GM23248 (cell line): Measurements from ENCODE around the gene KRTAP19-1. TPM values are rescaled to one million over a fixed set of nuclear protein-coding genes. Genes with fewer than 3 reads are reported as not detected.

Experiments used
- DNase-seq: peaks from one replicate; pipeline ENCODE4 v3.0.0-alpha.2; 2015
- H2AFZ ChIP-seq: fragments of 200-600 bp; sonication (generic); 2 replicates; pipeline ENCODE4 v1.6.1; 2016; ENCODE audit warnings: antibody characterized with exemption
- H3F3A ChIP-seq: fragments of 200-600 bp; sonication (generic); 2 replicates; pipeline ENCODE4 v1.6.1; 2016; ENCODE audit warnings: mild to moderate bottlenecking, antibody characterized with exemption, mixed run types; ENCODE audit not compliant: insufficient read depth
- H3K27ac ChIP-seq: fragments of 200-600 bp; sonication (generic); 2 replicates; pipeline ENCODE4 v1.5.1; 2016; ENCODE audit warnings: mild to moderate bottlenecking
- H3K27me3 ChIP-seq: fragments of 200-600 bp; sonication (generic); replicated peaks from 2 replicates; pipeline ENCODE4 v1.6.1; 2016; ENCODE audit warnings: mild to moderate bottlenecking; ENCODE audit not compliant: insufficient read depth
- H3K36me3 ChIP-seq: fragments of 200-600 bp; sonication (generic); 2 replicates; pipeline ENCODE4 v1.6.1; 2016; ENCODE audit warnings: low read depth, mild to moderate bottlenecking
- H3K4me1 ChIP-seq: fragments of 200-600 bp; sonication (generic); 2 replicates; pipeline ENCODE4 v1.6.1; 2016; ENCODE audit warnings: mild to moderate bottlenecking; ENCODE audit not compliant: insufficient read depth
- H3K4me2 ChIP-seq: fragments of 200-600 bp; sonication (generic); one replicate; pipeline ENCODE4 v1.6.1; 2016; ENCODE audit warnings: mild to moderate bottlenecking; ENCODE audit not compliant: unreplicated experiment
- H3K4me3 ChIP-seq: fragments of 200-600 bp; sonication (generic); 2 replicates; pipeline ENCODE4 v1.5.1; 2016; ENCODE audit warnings: mild to moderate bottlenecking
- H3K79me2 ChIP-seq: fragments of 200-600 bp; sonication (generic); 2 replicates; pipeline ENCODE4 v1.6.1; 2016; ENCODE audit warnings: mild to moderate bottlenecking; ENCODE audit not compliant: insufficient read depth
- H3K9ac ChIP-seq: fragments of 200-600 bp; sonication (generic); 2 replicates; pipeline ENCODE4 v1.6.1; 2016; ENCODE audit warnings: mild to moderate bottlenecking
- H3K9me2 ChIP-seq: fragments of 200-600 bp; sonication (generic); 2 replicates; pipeline ENCODE4 v1.6.1; 2016; ENCODE audit warnings: mixed run types, mild to moderate bottlenecking, moderate library complexity; ENCODE audit not compliant: insufficient read depth
- H3K9me3 ChIP-seq: fragments of 200-600 bp; sonication (generic); one replicate; pipeline ENCODE4 v1.6.1; 2017; ENCODE audit warnings: low read depth
- H4K20me1 ChIP-seq: fragments of 200-600 bp; sonication (generic); 2 replicates; pipeline ENCODE4 v1.6.0; 2016; ENCODE audit not compliant: insufficient read depth
- EZH2 ChIP-seq: fragments of 200-600 bp; sonication (generic); IDR thresholded peaks from 2 replicates; pipeline ENCODE4 v1.6.1; 2018; ENCODE audit warnings: antibody characterized with exemption, mild to moderate bottlenecking; ENCODE audit not compliant: insufficient read depth, poor library complexity, severe bottlenecking
- EZH2phosphoT487 ChIP-seq: fragments of 200-600 bp; sonication (generic); IDR thresholded peaks from 2 replicates; pipeline ENCODE4 v1.6.1; 2018; ENCODE audit warnings: antibody characterized with exemption, moderate library complexity, mild to moderate bottlenecking, low read depth; ENCODE audit not compliant: insufficient read depth
- WGBS, 2 experiments: methylation state at CpG; one replicate each; pipeline ENCODE4 v1.1.6; 2015 to 2017; ENCODE audit warnings: low lambda C conversion rate in 2 of 2, low coverage in 1 of 2; ENCODE audit errors: missing lambda C conversion rate in 2 of 2; 5-methylcytosine and 5-hydroxymethylcytosine counted together
- in situ Hi-C: fragments of 300-500 bp; cut with MboI; formaldehyde crosslinking; loops from 2 replicates; pipeline ENCODE4 v1.15.0; 2020
- polyA plus RNA-seq: library from polyadenylated mRNA; unstranded; fragments of >200 nt; fragmentation: Nextera tagmentation; extraction: Ambion mirVana; gene quantifications from 2 replicates; pipeline ENCODE4 v1.2.1, GENCODE V29; 2016
- total RNA-seq: library from RNA; depleted of rRNA; stranded (reverse); fragments of >200 nt; shearing (Covaris generic); gene quantifications from 2 replicates; pipeline ENCODE4 v1.2.3, GENCODE V29; 2014

KRTAP19-1 gene
- total and polyA plus RNA-seq, 2 experiments from 2014 or later = not detected

DNA sequence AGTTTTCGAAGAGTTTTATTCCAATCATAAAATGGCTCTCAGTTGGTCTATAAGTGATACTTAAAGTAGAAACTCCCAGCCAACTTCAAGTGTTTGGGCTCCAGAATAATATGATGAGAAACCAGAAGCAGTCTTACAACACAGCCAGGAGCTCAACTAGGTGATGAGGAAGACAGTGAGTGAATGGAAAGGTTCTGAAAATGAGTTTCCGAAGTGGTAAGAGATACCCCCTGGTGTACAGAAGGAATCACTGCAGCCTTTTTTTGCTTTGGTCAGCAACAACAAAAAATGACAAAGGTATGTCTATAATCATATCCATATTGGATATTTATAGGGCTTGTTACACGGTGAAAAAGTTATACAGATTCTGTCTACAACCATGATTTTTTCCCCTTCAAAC, 16.5 kb downstream of the KRTAP19-1 start:
- H3K36me3 ChIP-seq = no peaks in the 10 kb centered on the region
- in situ Hi-C loops = no loop called here
- H3K9ac ChIP-seq = no peak overlapping the region
- H3K9me2 ChIP-seq = no peaks in the 10 kb centered on the region
- H3F3A ChIP-seq = no peaks in the 10 kb centered on the region
- no peaks in the 10 kb centered on the region for H3K79me2 ChIP-seq
- H2AFZ ChIP-seq = no peak overlapping the region
- DNase-seq = no peak
- H3K9me3 ChIP-seq = peaks cover 5% of the 10 kb centered on the region
- no peak for TF ChIP-seq EZH2phosphoT487
- TF ChIP-seq EZH2 = no peak
- no peak overlapping the region for H3K4me3 ChIP-seq
- H3K4me2 ChIP-seq = no peak overlapping the region
- no peak overlapping the region for H3K27ac ChIP-seq
- WGBS, 2 experiments = 8 to 20% methylated on average over 3 of the region's 3 CpGs
- no peaks in the 10 kb centered on the region for H3K4me1 ChIP-seq
- H4K20me1 ChIP-seq = no peaks in the 10 kb centered on the region
- H3K27me3 ChIP-seq = no peaks in the 10 kb centered on the region

DNA sequence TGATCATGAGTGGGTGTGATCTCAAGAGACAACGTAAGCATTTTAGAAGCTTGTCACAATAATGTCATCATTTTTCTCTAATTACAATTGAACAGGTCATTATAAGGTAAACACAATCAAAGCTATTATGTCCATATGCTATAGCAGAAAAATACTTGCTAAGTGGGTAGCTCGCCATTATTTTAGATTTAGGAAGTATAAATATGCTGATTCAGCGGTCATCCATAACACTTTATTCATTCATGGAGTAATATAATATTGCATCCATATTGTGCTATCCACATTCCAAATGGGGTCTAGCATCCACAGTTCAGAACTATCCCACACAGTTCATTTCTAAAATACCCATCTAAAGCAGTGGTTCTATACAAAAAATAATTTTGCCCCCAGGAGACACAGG, 31.7 kb downstream of the KRTAP19-1 start:
- Histone ChIP-seq H3K9me2 (no peaks in the 10 kb centered on the region), H3K36me3 (no peaks in the 10 kb centered on the region), H2AFZ (no peak overlapping the region), H3K9me3 (no peaks in the 10 kb centered on the region), H4K20me1 (no peaks in the 10 kb centered on the region), H3K79me2 (no peaks in the 10 kb centered on the region), H3K4me1 (no peaks in the 10 kb centered on the region), H3K4me3 (no peak overlapping the region), H3K27me3 (no peaks in the 10 kb centered on the region), H3K9ac (no peak overlapping the region), H3K27ac (no peak overlapping the region), H3F3A (no peaks in the 10 kb centered on the region), H3K4me2 (no peak overlapping the region)
- WGBS, 2 experiments = 28 to 37% methylated on average over 3 of the region's 3 CpGs
- in situ Hi-C loops = no loop called here
- DNase-seq = no peak
- TF ChIP-seq EZH2phosphoT487 = no peak
- no peak for TF ChIP-seq EZH2

GRCh38 chr21:30447056-30447455, 33.1 kb downstream of the KRTAP19-1 start:
- in situ Hi-C loops = no loop called here
- Histone ChIP-seq H3K4me2 (no peak overlapping the region), H3F3A (no peaks in the 10 kb centered on the region), H3K36me3 (no peaks in the 10 kb centered on the region), H3K4me1 (no peaks in the 10 kb centered on the region), H3K27ac (no peak overlapping the region), H4K20me1 (no peaks in the 10 kb centered on the region), H2AFZ (no peak overlapping the region), H3K9me2 (no peaks in the 10 kb centered on the region), H3K79me2 (no peaks in the 10 kb centered on the region), H3K9me3 (no peaks in the 10 kb centered on the region), H3K27me3 (no peaks in the 10 kb centered on the region), H3K4me3 (no peak overlapping the region), H3K9ac (no peak overlapping the region)
- 11 to 12% methylated on average over 4 of the region's 4 CpGs for WGBS, 2 experiments
- no peak for DNase-seq
- no peak for TF ChIP-seq EZH2phosphoT487
- no peak for TF ChIP-seq EZH2

DNA sequence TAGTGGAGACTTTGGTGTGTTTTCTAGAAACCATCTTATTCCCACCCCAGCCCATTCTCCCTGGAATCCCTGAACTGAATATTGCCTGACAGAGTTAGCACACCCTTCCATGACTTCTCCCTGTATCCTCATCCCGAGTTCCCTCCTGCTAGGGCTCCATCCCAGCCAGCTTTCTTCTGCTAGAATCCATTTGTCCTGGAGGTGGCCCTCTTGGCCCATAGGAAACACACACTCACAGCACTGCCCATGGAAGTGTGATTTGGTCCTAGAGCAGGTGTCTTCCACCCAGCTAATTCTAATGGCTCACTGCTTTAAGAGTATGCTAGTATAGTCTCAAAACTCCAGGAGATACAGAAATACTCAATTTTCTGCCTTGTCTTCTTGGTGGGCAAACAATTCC, 36.0 kb downstream of the KRTAP19-1 start:
- no peaks in the 10 kb centered on the region for H3K4me1 ChIP-seq
- no peak for DNase-seq

GRCh38 chr21:30443226-30443625, 36.9 kb downstream of the KRTAP19-1 start:
- TF ChIP-seq EZH2 = no peak
- no peak for TF ChIP-seq EZH2phosphoT487
- no peaks in the 10 kb centered on the region for H3F3A ChIP-seq
- in situ Hi-C loops = no loop called here

More for the DNA sequence above, 36.0 kb downstream of the KRTAP19-1 start:
- Histone ChIP-seq H3K27ac (no peak overlapping the region), H3K9me3 (no peaks in the 10 kb centered on the region), H3K9me2 (no peaks in the 10 kb centered on the region), H3K4me2 (no peak overlapping the region), H2AFZ (no peak overlapping the region), H4K20me1 (no peaks in the 10 kb centered on the region), H3K36me3 (no peaks in the 10 kb centered on the region), H3K27me3 (no peaks in the 10 kb centered on the region), H3K79me2 (no peaks in the 10 kb centered on the region), H3K9ac (no peak overlapping the region), H3K4me3 (no peak overlapping the region), H3F3A (no peaks in the 10 kb centered on the region)
- 0 to 6% methylated on average over 1 of the region's 1 CpG for WGBS, 2 experiments
- TF ChIP-seq EZH2 (no peak), EZH2phosphoT487 (no peak)
- in situ Hi-C loops = no loop called here

More at GRCh38 chr21:30443226-30443625, 36.9 kb downstream of the KRTAP19-1 start:
- Histone ChIP-seq H3K9me2 (no peaks in the 10 kb centered on the region), H3K9ac (no peak overlapping the region), H3K4me3 (no peak overlapping the region), H4K20me1 (no peaks in the 10 kb centered on the region), H3K79me2 (no peaks in the 10 kb centered on the region), H2AFZ (no peak overlapping the region), H3K36me3 (no peaks in the 10 kb centered on the region), H3K9me3 (no peaks in the 10 kb centered on the region), H3K27ac (no peak overlapping the region), H3K4me1 (no peaks in the 10 kb centered on the region), H3K27me3 (no peaks in the 10 kb centered on the region), H3K4me2 (no peak overlapping the region)
- DNase-seq = no peak
